Activated CD4-positive, CD25-positive, alpha-beta regulatory T cell treated with anti-CD3 and anti-CD28 coated beads, Interleukin-2, amount 50 U/mL, for 24 hours (primary cell): ENCODE results near the gene OR4Q3.
"Not testable (repeated sequence)": the region's sequence is repeated elsewhere in the genome, so short reads cannot be mapped to it uniquely, and the experiment has no call there.

Experiments
- ATAC-seq, 2 donors: fragments of 150-1000 bp; cut with Tn5 transposase; one replicate each; pipeline ENCODE4 v1.10.0; 2021; ENCODE audit warnings: mild to moderate bottlenecking in 1 of 2, moderate library complexity in 1 of 2

The OR4Q3 gene

DNA sequence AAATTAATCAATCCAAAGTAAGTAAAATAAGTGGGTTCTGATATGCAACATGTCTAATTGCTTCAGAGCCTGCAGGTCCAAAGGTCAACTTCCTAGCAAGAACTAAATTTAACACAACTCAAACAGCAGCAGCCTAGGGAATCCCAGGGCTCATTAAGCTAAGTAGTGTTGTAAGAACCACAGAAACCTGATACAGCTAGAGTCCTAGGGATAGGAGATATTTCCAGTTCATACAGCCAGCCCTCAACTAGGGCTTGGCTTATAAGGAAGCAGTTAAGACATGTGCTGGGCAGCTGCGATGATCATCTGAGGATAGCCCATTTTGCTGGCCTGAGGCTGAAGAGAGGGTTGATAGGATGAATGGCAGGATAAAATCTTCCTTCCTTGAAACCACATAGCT is at the start of gene OR4Q3:
Gene OR4Q3, plus strand, starts transcription at position 316 of the 400 bp plus-strand sequence.
- no peak for ATAC-seq

DNA sequence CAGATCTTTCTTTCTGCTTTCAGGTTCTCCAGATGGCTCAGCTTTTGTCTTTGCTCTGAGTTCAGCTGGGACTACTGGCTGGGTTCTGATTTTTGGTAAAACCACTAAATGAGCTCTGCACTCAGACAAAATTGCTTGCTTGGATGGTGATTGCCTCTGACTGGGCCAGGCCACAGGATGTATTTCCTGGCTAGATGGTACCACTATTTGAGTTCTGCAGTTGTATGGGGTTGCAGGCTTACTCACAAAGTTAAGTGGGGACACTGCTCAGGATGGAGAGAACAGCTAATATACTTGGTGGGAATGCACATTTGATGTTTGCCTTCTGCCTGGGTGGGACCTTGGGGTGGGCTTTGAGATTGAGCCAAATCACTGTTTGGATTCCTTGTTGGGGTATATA is 14.0 kb upstream of the OR4Q3 start:
- no peak for ATAC-seq

DNA sequence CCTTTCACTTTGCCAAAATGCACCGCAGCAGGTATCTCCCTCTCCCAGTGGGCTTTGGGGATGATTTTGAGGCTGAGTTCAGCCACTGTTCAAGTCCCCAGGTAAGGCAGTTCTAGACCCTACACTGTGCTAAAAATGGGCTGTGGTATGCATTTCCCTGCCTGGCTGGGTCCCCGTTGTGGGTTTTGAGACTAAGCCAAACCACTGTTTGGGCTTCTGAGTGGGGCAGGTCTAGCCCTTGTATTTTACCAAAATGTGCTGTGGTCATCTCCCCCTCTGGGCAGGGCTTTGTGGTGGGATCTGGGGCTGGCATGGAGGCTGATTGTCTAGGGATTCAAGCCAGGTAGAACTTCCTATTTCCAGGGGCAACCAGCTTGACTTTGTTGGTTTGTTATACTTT is 13.6 kb upstream of the OR4Q3 start:
- ATAC-seq = no peak

DNA sequence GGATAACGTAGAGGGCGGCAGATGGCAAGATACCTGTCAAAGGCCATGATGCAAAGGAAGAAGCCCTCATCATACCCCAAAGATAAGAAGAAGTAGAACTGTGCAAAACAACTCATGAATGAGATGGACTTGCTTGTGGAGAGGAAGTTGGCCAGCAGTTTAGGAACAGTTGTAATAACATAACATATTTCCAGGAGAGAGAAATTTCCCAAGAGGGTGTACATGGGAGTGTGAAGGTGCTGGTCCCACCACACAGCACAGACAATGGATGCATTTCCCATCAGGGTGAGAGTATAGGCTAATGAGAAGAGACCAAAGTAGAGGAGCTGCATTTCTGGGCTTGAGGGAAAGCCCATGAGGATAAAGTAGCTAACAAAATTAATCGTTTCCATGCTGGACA is 9.5 kb upstream of the OR4Q3 start:
- ATAC-seq = not testable (repeated sequence)

DNA sequence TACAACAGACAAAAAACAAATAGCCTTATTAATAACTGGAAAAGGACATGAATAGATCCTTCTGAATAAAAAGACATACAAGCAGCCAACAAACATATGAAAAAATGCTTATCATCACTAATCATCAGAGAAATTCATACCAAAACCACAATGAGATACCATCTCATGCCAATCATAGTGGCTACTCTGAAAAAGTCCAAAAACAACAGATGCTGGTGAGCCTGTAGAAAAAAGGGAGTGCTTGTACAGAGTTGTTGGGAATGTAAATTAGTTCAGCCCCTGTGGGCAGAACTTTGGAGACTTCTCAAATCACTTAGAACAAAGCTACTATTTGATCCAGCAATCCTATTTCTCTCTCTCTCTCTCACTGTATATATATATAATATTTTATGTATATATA is 8.9 kb downstream of the OR4Q3 start:
- ATAC-seq = not testable (repeated sequence)

DNA sequence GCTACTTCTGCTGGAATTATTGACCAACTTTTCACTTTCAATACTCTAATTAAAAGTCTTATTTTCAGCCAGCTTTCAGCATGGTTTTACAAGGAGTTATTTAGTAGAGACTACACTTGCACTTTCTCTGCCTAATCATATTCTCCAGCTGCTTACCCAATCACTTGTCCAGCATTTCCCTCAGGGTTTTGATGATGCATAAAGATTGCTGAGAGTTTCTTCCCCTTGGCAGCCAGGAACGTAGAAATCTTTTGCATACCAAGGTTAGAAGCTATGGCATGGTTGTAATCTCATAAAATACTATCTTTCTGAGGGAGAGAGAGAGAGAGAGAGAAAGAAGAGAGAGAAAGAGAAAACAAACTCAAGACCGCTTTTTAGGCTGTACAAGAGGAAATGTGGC is 10.8 kb downstream of the OR4Q3 start:
- ATAC-seq = no peak

DNA sequence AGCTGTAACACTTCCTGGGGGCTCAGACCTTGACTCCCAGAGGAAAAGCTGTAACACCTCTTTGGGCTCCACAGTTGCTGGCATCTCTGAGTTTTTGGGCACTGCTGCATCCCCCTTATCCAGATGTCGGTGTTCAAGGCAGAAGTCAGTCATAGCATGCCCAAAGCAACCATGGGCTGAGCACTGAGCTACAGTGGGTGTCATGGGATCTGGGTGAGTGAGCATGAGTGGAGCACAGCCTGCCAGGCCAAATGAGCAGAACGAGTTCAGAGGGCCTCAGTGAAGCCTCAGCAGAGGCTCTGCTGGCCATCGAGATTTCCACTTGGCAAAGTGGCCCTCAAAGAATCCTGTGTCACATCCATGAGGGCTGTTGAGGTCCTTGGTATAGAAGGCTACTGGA is 28.1 kb downstream of the OR4Q3 start:
- not testable (repeated sequence) for ATAC-seq

DNA sequence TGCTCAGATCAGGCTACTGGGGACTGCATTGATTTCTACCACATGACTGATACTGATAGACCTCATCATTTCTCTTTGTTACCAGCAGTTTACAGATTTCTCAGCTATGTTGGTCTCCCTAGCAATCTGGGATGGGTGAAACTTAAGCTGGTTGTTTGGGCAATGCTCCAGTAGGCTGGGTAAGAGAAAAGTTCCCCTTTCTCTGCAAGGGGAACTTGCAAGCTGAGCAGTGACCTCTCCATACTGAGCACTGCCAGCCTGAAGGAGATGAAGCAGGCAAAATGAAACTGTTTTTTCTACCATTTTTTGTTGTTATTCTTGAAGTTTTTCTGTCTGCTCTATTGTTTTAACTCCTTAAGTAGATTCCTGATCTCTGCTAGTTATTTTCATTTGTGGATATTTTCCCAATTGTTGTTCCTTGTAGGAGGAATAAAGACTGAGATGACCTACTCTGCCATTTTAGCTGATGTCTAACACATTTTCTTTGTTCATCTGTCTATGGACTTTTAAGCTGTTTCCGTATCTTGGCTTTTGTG is 28.6 kb downstream of the OR4Q3 start:
- no peak for ATAC-seq

DNA sequence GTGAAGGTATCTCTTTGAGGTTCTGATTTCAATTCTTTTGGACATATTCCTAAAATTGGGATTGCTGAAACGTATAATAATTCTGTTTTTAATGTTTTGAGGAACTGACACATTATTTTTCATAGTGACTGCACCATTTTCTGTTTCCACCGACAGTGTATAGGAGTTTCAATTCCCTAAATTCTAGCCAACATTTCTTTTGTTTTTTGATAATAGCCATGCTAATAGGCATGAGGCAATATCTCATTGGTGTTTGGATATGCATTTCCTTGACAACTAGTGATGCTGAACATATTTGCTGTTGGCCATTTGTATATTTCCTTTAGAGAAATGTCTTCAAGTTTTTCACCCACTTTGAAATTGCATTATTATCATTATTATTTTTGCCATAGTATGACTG is 29.1 kb downstream of the OR4Q3 start:
- ATAC-seq = not testable (repeated sequence)

DNA sequence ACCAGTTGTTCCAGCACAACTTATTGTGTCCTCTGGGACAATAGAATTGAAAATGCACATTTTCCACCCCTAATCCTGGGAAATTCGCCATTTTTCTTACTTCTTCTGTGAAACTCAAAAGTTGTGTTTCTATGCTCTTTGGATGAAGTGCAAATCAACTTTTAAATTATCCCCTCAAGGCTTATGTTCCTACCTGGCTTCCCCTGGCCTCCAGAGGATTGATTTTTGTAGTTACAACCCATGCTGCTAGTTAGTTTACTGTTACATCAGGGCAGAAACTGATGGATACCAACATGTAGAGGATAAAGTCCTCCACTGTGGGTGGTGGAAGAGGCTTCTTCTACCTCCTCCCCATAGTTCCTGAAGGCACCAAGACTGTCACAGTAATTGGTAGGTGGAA is 29.8 kb downstream of the OR4Q3 start, which contains the start of gene OR4M1:
Gene OR4M1, plus strand, starts transcription at position 301 of the 400 bp plus-strand sequence. CDS start 6,819 bp downstream, outside the sequence.
- ATAC-seq = not testable (repeated sequence)

DNA sequence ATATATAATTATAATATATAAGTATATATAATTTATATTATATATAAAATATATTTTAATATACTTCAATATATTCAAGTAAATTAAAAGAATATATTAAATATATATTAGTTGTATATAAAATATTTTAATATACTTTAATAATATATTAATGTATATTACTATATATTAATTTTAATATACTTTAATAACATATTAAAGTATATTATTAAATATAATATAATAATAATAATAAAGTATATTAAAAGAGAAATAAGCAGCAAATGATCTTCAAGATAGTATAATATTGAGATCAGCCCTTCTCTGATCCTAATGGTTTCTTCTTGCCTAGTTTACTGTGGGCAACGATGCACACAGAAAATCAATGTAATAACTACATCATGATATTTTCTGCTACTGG is 32.2 kb downstream of the OR4Q3 start:
- ATAC-seq = no peak

DNA sequence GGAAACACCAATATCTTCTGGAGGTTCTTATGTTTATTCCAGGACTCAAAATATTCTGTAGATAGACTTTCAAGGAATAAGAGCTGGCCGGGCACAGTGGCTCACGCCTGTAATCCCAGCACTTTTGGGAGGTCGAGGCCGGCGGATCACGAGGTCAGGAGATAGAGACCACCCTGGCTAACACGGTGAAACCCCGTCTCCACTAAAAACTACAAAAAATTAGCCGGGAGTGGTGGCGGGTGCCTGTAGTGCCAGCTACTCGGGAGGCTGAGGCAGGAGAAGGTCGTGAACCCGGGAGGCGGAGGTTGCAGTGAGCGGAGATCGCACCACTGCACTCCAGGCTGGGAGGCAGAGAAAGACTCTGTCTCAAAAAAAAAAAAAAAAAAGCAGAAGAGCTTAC is 42.5 kb downstream of the OR4Q3 start:
- not testable (repeated sequence) for ATAC-seq

DNA sequence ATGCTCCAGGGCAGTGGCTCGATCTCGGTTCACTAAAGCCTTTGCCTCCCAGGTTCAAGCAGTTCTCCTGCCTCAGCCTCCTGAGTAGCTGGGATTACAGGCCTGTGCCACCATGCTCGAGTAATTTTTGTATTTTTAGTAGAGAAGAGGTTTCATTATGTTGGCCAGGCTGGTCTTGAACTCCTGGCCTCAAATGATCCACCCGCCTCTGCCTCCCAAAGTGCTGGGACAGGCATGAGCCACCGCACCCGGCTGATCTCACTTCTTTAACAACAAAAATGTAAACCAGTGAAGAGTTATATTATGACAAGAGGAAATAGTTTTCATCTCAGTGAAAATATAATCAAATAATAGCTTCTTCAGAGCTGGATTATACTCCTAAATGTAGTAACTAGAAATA is 43.9 kb downstream of the OR4Q3 start:
- not testable (repeated sequence) for ATAC-seq

DNA sequence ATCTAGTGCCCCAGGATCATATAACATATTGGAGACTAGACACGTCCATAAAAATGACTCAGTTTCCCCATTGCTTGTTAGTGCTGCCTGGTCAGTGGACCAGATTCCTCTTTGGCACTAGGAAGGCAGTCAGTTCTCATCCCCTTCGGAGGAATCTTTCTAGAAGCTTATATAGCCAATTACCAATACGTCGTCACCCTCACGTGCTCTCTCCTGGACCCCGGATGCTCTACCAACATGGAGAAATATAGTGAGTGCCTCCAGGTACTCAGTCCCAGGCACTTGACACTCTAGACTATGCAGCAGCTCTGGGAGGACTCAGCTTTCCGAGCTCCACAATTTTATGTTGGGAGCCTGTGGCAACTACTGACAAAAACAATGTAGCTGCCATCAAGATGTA is 44.8 kb downstream of the OR4Q3 start:
- not testable (repeated sequence) for ATAC-seq

DNA sequence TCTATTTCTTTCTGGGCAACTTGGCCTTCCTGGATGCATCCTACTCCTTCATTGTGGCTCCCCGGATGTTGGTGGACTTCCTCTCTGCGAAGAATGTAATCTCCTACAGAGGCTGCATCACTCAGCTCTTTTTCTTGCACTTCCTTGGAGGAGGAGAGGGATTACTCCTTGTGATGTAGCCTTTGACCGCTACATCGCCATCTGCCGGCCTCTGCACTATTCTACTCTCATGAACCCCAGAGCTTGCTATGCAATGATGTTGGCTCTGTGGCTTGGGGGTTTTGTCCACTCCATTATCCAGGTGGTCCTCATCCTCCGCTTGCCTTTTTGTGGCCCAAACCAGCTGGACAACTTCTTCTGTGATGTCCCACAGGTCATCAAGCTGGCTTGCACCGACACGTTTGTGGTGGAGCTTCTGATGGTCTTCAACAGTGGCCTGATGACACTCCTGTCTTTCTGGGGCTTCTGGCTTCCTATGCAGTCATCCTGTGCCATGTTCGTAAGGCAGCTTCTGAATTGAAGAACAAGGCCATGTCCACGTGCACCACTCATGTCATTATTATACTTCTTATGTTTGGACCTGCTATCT is 53.2 kb downstream of the OR4Q3 start:
- not testable (repeated sequence) for ATAC-seq
